Ishikawa (cell line): ENCODE measurements around the gene TEKT2.

Source experiments
- CEBPB ChIP-seq: IDR thresholded peaks from 2 replicates; pipeline ENCODE4 v1.6.1; 2012
- CREB1 ChIP-seq: IDR thresholded peaks from 2 replicates; pipeline ENCODE4 v1.6.1; 2012; ENCODE audit warnings: low read depth
- FOXM1 ChIP-seq: IDR thresholded peaks from 2 replicates; pipeline ENCODE4 v1.6.1; 2012; ENCODE audit warnings: low read depth, borderline replicate concordance
- MAX ChIP-seq: IDR thresholded peaks from 2 replicates; pipeline ENCODE4 v1.6.1; 2012
- NFIC ChIP-seq: IDR thresholded peaks from 2 replicates; pipeline ENCODE4 v1.6.1; 2012
- RAD21 ChIP-seq: IDR thresholded peaks from 2 replicates; pipeline ENCODE4 v1.6.1; 2012; ENCODE audit warnings: low read depth
- TAF1 ChIP-seq: IDR thresholded peaks from 2 replicates; pipeline ENCODE4 v1.6.1; 2012; ENCODE audit warnings: low read depth, mild to moderate bottlenecking
- ZBTB7A ChIP-seq: IDR thresholded peaks from 2 replicates; pipeline ENCODE4 v1.6.1; 2012; ENCODE audit warnings: low read depth

GRCh38 chr1:36098650-36099365, 14.9 kb downstream of the TEKT2 start:
- TF ChIP-seq NFIC: no peak
- TF ChIP-seq TAF1: no peak
- no peak for TF ChIP-seq CREB1
- no peak for TF ChIP-seq ZBTB7A
- no peak for TF ChIP-seq FOXM1
- TF ChIP-seq CEBPB: no peak
- TF ChIP-seq RAD21: no peak
- no peak for TF ChIP-seq MAX
